D721Med (cell line): ENCODE measurements around the gene KNSTRN.

Source experiments
- DNase-seq: peaks from one replicate; pipeline ENCODE4 v3.0.0; 2011; ENCODE audit warnings: low spot score; ENCODE audit not compliant: insufficient read length
- FAIRE-seq: peaks from 2 replicates; lab custom pipeline; 2011; peaks lifted over from hg19 to GRCh38; lab: Jason Lieb, UNC
- CTCF ChIP-seq: IDR thresholded peaks from 2 replicates; pipeline ENCODE4 v1.5.1; 2012; ENCODE audit warnings: mild to moderate bottlenecking, control low read depth; ENCODE audit not compliant: insufficient read depth; ENCODE audit errors: missing control alignments

Gene KNSTRN

GRCh38 chr15:40414816-40415215 is 32.3 kb downstream of the KNSTRN start:
- FAIRE-seq (no peak), DNase-seq (no peak)
- no peak for TF ChIP-seq CTCF

DNA sequence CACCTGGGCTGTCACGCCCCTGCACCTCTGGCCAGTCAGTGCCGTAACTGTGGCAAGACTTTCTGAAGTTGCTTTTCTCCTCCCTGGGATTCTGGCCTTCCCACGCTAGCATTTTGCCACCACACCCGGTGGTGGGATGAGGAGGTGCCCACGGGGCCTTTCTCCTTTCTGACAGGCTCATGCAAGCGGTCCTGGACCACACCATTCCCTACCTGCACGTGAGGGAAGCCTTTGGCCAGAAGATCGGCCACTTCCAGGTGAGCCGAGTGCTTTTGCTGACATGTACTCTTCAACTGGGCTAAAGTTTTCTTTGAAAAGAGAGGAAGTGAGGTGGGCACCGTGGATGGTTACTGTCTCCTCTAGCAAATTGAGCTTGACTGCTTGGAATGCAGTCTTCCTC is 32.7 kb downstream of the KNSTRN start:
- DNase-seq (no peak), FAIRE-seq (no peak)
- TF ChIP-seq CTCF: no peak

- TF ChIP-seq CTCF: no peak
- FAIRE-seq (no peak), DNase-seq (no peak)
These were observed 33.5 kb downstream of the KNSTRN start for GRCh38 chr15:40416056-40416455.

DNA sequence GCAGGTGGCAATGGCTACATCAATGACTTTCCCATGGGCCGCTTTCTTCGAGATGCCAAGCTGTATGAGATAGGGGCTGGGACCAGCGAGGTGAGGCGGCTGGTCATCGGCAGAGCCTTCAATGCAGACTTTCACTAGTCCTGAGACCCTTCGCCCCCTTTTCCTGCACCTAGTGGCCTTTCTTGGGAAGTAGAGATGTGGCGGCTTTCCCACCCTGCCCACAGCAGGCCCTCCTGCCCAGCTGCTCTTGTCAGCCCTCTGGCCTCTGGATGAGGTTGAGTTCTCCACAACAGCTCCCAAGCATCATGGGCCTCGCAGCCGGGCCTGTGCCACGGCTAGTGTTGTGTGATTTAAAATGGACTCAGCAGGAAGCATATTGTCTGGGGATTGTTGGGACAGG is 35.6 kb downstream of the KNSTRN start:
- FAIRE-seq (no peak), DNase-seq (no peak)
- no peak for TF ChIP-seq CTCF

- no peak for FAIRE-seq
- DNase-seq: no peak
- no peak for TF ChIP-seq CTCF
These were observed 37.7 kb downstream of the KNSTRN start for GRCh38 chr15:40420071-40420713.

GRCh38 chr15:40420793-40421192 is 38.3 kb downstream of the KNSTRN start:
- FAIRE-seq (no peak), DNase-seq (no peak)

More at GRCh38 chr15:40420793-40421192, 38.3 kb downstream of the KNSTRN start:
- no peak for TF ChIP-seq CTCF
